IPS-11a (cell line): ENCODE measurements around the gene USH1C.

Source experiments
- H3K4me3 ChIP-seq: one replicate; pipeline ENCODE4 v1.5.1; 2013; ENCODE audit warnings: low read depth, low read length, control low read depth

The USH1C gene

GRCh38 chr11:17508791-17509190, 35.4 kb downstream of the USH1C start:
- no peak overlapping the region for H3K4me3 ChIP-seq

GRCh38 chr11:17508306-17508705, 35.9 kb downstream of the USH1C start:
- H3K4me3 ChIP-seq: no peak overlapping the region

GRCh38 chr11:17507773-17508172, 36.4 kb downstream of the USH1C start:
- no peak overlapping the region for H3K4me3 ChIP-seq

GRCh38 chr11:17506942-17507341, 37.3 kb downstream of the USH1C start:
- H3K4me3 ChIP-seq: no peak overlapping the region

GRCh38 chr11:17506314-17506713, 37.9 kb downstream of the USH1C start:
- H3K4me3 ChIP-seq: no peak overlapping the region

- H3K4me3 ChIP-seq: no peak overlapping the region
Measured at GRCh38 chr11:17505146-17505545, 39.1 kb downstream of the USH1C start.

GRCh38 chr11:17504330-17505107, 39.7 kb downstream of the USH1C start:
- H3K4me3 ChIP-seq: no peak overlapping the region

GRCh38 chr11:17502630-17503029, 41.6 kb downstream of the USH1C start:
- no peak overlapping the region for H3K4me3 ChIP-seq

- no peak overlapping the region for H3K4me3 ChIP-seq
Measured at GRCh38 chr11:17500673-17501072, 43.5 kb downstream of the USH1C start.

- no peak overlapping the region for H3K4me3 ChIP-seq
Measured at GRCh38 chr11:17498475-17498874, 45.7 kb downstream of the USH1C start.

GRCh38 chr11:17498058-17498457, 46.2 kb downstream of the USH1C start:
- H3K4me3 ChIP-seq: no peak overlapping the region

- no peak overlapping the region for H3K4me3 ChIP-seq
Measured at GRCh38 chr11:17496406-17496805, 47.8 kb downstream of the USH1C start.

GRCh38 chr11:17494019-17494418, 50.2 kb downstream of the USH1C start:
- no peak overlapping the region for H3K4me3 ChIP-seq

- no peak overlapping the region for H3K4me3 ChIP-seq
Measured at GRCh38 chr11:17490938-17491337, 53.3 kb downstream of the USH1C start.

GRCh38 chr11:17490232-17490631, 54.0 kb downstream of the USH1C start:
- H3K4me3 ChIP-seq: no peak overlapping the region

- H3K4me3 ChIP-seq: no peak overlapping the region
Measured at GRCh38 chr11:17489751-17490150, 54.5 kb downstream of the USH1C start.

GRCh38 chr11:17488563-17488962, 55.7 kb downstream of the USH1C start:
- H3K4me3 ChIP-seq: no peak overlapping the region

- no peak overlapping the region for H3K4me3 ChIP-seq
Measured at GRCh38 chr11:17486646-17487045, 57.6 kb downstream of the USH1C start.

GRCh38 chr11:17483505-17483904, 60.7 kb downstream of the USH1C start:
- no peak overlapping the region for H3K4me3 ChIP-seq

- H3K4me3 ChIP-seq: no peak overlapping the region
Measured at GRCh38 chr11:17481905-17482304, 62.3 kb downstream of the USH1C start.

GRCh38 chr11:17479284-17480214, 64.7 kb downstream of the USH1C start:
- H3K4me3 ChIP-seq: no peak overlapping the region

- H3K4me3 ChIP-seq: no peak overlapping the region
Measured at GRCh38 chr11:17478070-17478469, 66.1 kb downstream of the USH1C start.
